Mucosa of descending colon (tissue), 3 donors: ENCODE data around the gene FGF11. TPM values are rescaled to one million over a fixed set of nuclear protein-coding genes. Genes with fewer than 3 reads are reported as not detected.

Experiments used
- ATAC-seq: fragments of 200-7000 bp; cut with Tn5 transposase; one replicate; pipeline ENCODE4 v1.9.1; 2020; ENCODE audit warnings: mild to moderate bottlenecking, moderate library complexity
- DNase-seq, 3 donors: peaks; one replicate each; pipeline ENCODE4 v3.0.0-alpha.2; 2020
- H3K36me3 ChIP-seq: fragments of 200-600 bp; one replicate; pipeline ENCODE4 v1.8.0; 2021; ENCODE audit warnings: low read depth, mild to moderate bottlenecking
- H3K4me1 ChIP-seq: fragments of 200-600 bp; one replicate; pipeline ENCODE4 v1.8.0; 2021; ENCODE audit warnings: low read depth, mild to moderate bottlenecking
- H3K4me3 ChIP-seq: fragments of 200-600 bp; one replicate; pipeline ENCODE4 v1.8.0; 2021; ENCODE audit warnings: mild to moderate bottlenecking
- H3K9me3 ChIP-seq: fragments of 200-600 bp; one replicate; pipeline ENCODE4 v1.8.0; 2021; ENCODE audit warnings: mild to moderate bottlenecking
- CTCF ChIP-seq: fragments of 200-600 bp; IDR thresholded peaks from one replicate; pipeline ENCODE4 v1.8.0; 2022; ENCODE audit warnings: antibody characterized with exemption, mild to moderate bottlenecking
- intact Hi-C, 2 donors: fragments of 100-400 bp; cut with DNase I in 1 of 2; cut with micrococcal nuclease in 1 of 2; formaldehyde crosslinking; loops; one replicate each; pipeline versions ENCODE4 v1.11.0 to v1.11.1; 2022; cut with DNase I, micrococcal nuclease
- total RNA-seq, 3 donors: library from RNA; stranded (reverse); fragmentation: NEBNext Ultra II Directional in 2 of 3; extraction: Animal tissue kit (Norgen Biotek cat#: 25700) in 2 of 3; gene quantifications; one replicate each; pipeline versions ENCODE4 v1.2.1 to v1.2.4, GENCODE V29; 2021 to 2023
- donor health status: DM: no; HTN: no; CAD: no; lungs with moderate emphysema.
- donor health status: DM: no; HTN: no; CAD: no.
- donor health status: DM: no; HTN: yes; CAD: no.

FGF11 gene
- total RNA-seq, 3 donors from 2014 or later: 1.4 to 3.0 (median 2.2) TPM

GRCh38 chr17:7460850-7461660 lies 21.7 kb downstream of the FGF11 start:
- Histone ChIP-seq H3K36me3 (no peaks in the 10 kb centered on the region), H3K9me3 (no peaks in the 10 kb centered on the region), H3K4me3 (no peak overlapping the region), H3K4me1 (no peaks in the 10 kb centered on the region)
- no peak for TF ChIP-seq CTCF
- ATAC-seq (no peak), DNase-seq (no peak)
- intact Hi-C loops: no loop called here

GRCh38 chr17:7462474-7463371 lies 23.4 kb downstream of the FGF11 start:
- TF ChIP-seq CTCF: no peak
- no peak overlapping the region for H3K4me3 ChIP-seq
- no peaks in the 10 kb centered on the region for H3K36me3 ChIP-seq
- no peaks in the 10 kb centered on the region for H3K9me3 ChIP-seq
- H3K4me1 ChIP-seq: peaks cover 6% of the 10 kb centered on the region
- ATAC-seq: no peak
- intact Hi-C loops: no loop called here
- peak in 1 of 3 donors; percentile 50 for DNase-seq

- no peak for TF ChIP-seq CTCF
- Histone ChIP-seq H3K4me1 (peaks cover 6% of the 10 kb centered on the region), H3K9me3 (no peaks in the 10 kb centered on the region), H3K4me3 (no peak overlapping the region), H3K36me3 (no peaks in the 10 kb centered on the region)
- peak in 1 of 3 donors; percentile 48 for DNase-seq
- intact Hi-C loops: no loop called here
- no peak for ATAC-seq
Observed at GRCh38 chr17:7463372-7463846, 24.1 kb downstream of the FGF11 start.

GRCh38 chr17:7464081-7464480 lies 24.8 kb downstream of the FGF11 start:
- intact Hi-C loops: no loop called here
- no peaks in the 10 kb centered on the region for H3K9me3 ChIP-seq
- no peak for TF ChIP-seq CTCF
- no peak overlapping the region for H3K4me3 ChIP-seq
- no peak for ATAC-seq
- H3K4me1 ChIP-seq: peaks cover 6% of the 10 kb centered on the region
- no peak for DNase-seq
- no peaks in the 10 kb centered on the region for H3K36me3 ChIP-seq

GRCh38 chr17:7465597-7466275 lies 26.4 kb downstream of the FGF11 start:
- Histone ChIP-seq H3K9me3 (no peaks in the 10 kb centered on the region), H3K36me3 (no peaks in the 10 kb centered on the region), H3K4me3 (no peak overlapping the region), H3K4me1 (peaks cover 6% of the 10 kb centered on the region)
- no peak for TF ChIP-seq CTCF
- intact Hi-C loops: no loop called here
- DNase-seq: peak in 1 of 3 donors; percentile 49
- ATAC-seq: no peak
